HepG2 (cell line): ENCODE results near the gene ITPK1. TPM values are rescaled to one million over a fixed set of nuclear protein-coding genes. Genes with fewer than 3 reads are reported as not detected.
A peak's percentile ranks its signal among the peaks of the same experiment; 100 is the strongest.

Experiments
- ESRRA ChIP-seq: sonication (generic); formaldehyde crosslinking; IDR thresholded peaks from 2 replicates; pipeline ENCODE4 v1.5.1; 2020; ENCODE audit warnings: mild to moderate bottlenecking, low read depth, missing genetic modification reagents
- GABPA ChIP-seq, 2 experiments: IDR thresholded peaks; 2 replicates each; pipeline ENCODE4 v1.6.1; 2011 to 2016; ENCODE audit warnings: low read depth in 2 of 2, low read length in 1 of 2, missing biosample characterization in 1 of 2, missing genetic modification characterization in 1 of 2
- MATR3 ChIP-seq: sonication (generic); formaldehyde crosslinking; IDR thresholded peaks from 2 replicates; pipeline ENCODE4 v1.4.0; 2020; ENCODE audit warnings: missing genetic modification reagents
- NR2F2 ChIP-seq: IDR thresholded peaks from 2 replicates; pipeline ENCODE4 v1.6.1; 2012; ENCODE audit warnings: low read depth, inconsistent platforms, borderline replicate concordance
- PAX8 ChIP-seq: sonication (generic); formaldehyde crosslinking; IDR thresholded peaks from 2 replicates; pipeline ENCODE4 v1.8.0; 2022; ENCODE audit warnings: mild to moderate bottlenecking, missing genetic modification reagents, borderline replicate concordance
- ZKSCAN5 ChIP-seq: sonication (generic); formaldehyde crosslinking; IDR thresholded peaks from 2 replicates; pipeline ENCODE4 v1.5.1; 2020; ENCODE audit warnings: mild to moderate bottlenecking, missing genetic modification reagents
- ZNF34 ChIP-seq: sonication (generic); formaldehyde crosslinking; IDR thresholded peaks from 2 replicates; pipeline ENCODE4 v1.4.0; 2020; ENCODE audit warnings: mild to moderate bottlenecking, missing genetic modification reagents, borderline replicate concordance
- ZNF44 ChIP-seq: sonication (generic); formaldehyde crosslinking; IDR thresholded peaks from 2 replicates; pipeline ENCODE4 v1.5.1; 2020; ENCODE audit warnings: mild to moderate bottlenecking, missing genetic modification reagents
- ZNF570 ChIP-seq: sonication (generic); formaldehyde crosslinking; IDR thresholded peaks from 2 replicates; pipeline ENCODE4 v1.4.0; 2020; ENCODE audit warnings: mild to moderate bottlenecking, missing genetic modification reagents, borderline replicate concordance
- ZNF678 ChIP-seq: sonication (generic); formaldehyde crosslinking; IDR thresholded peaks from 2 replicates; pipeline ENCODE4 v1.4.0; 2020; ENCODE audit warnings: mild to moderate bottlenecking, missing genetic modification reagents
- ZNF691 ChIP-seq: sonication (generic); formaldehyde crosslinking; IDR thresholded peaks from 2 replicates; pipeline ENCODE4 v1.4.0; 2020; ENCODE audit warnings: missing genetic modification reagents, low read depth, mild to moderate bottlenecking, borderline replicate concordance
- ZNF704 ChIP-seq: sonication (generic); formaldehyde crosslinking; IDR thresholded peaks from 2 replicates; pipeline ENCODE4 v1.8.1; 2023; ENCODE audit warnings: mild to moderate bottlenecking, inconsistent platforms, moderate library complexity, missing genetic modification reagents, borderline replicate concordance
- ZSCAN31 ChIP-seq: sonication (generic); formaldehyde crosslinking; IDR thresholded peaks from 2 replicates; pipeline ENCODE4 v1.5.0; 2020; ENCODE audit warnings: low read depth, mild to moderate bottlenecking, missing genetic modification reagents
- polyA plus RNA-seq, 8 experiments: library from polyadenylated mRNA; depleted of rRNA in 3 of 8; stranded (reverse) in 7 of 8; unstranded in 1 of 8; fragments of >200 nt; fragmentation: Illumina TruSeq in 4 of 8; extraction: Trizol in 4 of 8; gene quantifications; 2 replicates each; pipeline versions ENCODE4 v1.2.1 to v1.2.3, GENCODE V29; 2011 to 2016; ENCODE audit warnings: low read depth in 4 of 8, missing spikeins in 1 of 8, mixed read lengths in 1 of 8; ENCODE audit not compliant: insufficient read depth in 1 of 8
- total RNA-seq, 5 experiments: library from RNA; depleted of rRNA; stranded (reverse); fragments of >200 nt; fragmentation: Illumina TruSeq; extraction: Trizol; gene quantifications; 2 replicates each; pipeline ENCODE4 v1.2.3, GENCODE V29; 2016; ENCODE audit warnings: low read depth in 1 of 5
- TF ChIP-seq, protein P1 (sequence below): sonication (generic); formaldehyde crosslinking; IDR thresholded peaks from 2 replicates; pipeline ENCODE4 v1.4.0; 2020; ENCODE audit warnings: missing genetic modification reagents
- TF ChIP-seq, protein P2 (sequence below): sonication (generic); formaldehyde crosslinking; IDR thresholded peaks from 2 replicates; pipeline ENCODE4 v1.4.0; 2020; ENCODE audit warnings: missing genetic modification reagents
- TF ChIP-seq, protein P3 (sequence below): sonication (generic); formaldehyde crosslinking; IDR thresholded peaks from 2 replicates; pipeline ENCODE4 v1.4.0; 2020; ENCODE audit warnings: mild to moderate bottlenecking, missing genetic modification reagents

The ITPK1 gene
- total and polyA plus RNA-seq, 2 of the 13 experiments (the other 11 are each of a cell fraction or from before 2014, with no cell fraction given): 20.5 to 47.5 TPM

DNA sequence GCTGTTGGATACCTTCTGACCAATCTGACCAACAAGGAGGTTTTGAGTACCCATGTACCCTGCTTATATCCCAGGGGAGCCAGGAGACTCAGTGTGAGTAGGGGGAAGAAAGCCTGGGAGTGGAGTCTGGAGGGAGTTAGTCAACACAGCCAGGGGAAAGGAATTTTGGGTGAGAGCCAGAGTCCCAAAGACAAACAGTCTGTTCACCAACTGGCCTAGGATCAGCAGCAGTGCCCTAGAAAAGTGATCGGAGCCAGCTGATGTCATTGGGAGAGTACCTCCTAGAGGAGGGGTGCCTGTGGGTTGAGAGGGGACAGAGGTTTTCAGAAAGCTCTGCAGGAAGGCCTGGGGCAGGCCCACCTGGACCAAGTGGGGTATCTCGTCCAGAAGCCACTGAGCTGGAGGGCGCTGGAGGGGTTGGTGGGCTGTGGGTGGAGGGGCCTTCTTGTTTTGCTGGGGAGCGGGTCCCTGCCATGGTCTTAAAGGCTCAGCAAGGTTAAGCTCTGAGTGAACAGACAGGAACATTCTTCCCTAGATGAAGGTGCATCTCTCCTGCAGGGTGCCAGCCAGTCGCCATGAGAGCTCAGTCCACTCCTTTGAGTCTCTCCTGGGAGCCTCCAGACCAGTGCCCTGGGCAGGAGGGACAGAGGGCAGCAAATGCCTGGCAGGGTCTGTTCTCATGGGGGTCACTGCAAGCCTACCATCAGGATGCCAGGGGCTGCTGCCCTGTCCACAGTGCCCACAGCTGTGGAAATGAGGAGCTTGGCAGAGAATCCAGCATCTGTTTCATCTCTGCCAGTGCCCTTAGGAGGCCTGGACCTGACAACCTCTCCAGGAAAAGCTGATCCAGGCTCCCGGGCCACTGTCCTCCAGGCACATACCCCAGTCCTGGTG is 129.2 kb downstream of the ITPK1 start (continued):
- TF ChIP-seq, protein P1, sequence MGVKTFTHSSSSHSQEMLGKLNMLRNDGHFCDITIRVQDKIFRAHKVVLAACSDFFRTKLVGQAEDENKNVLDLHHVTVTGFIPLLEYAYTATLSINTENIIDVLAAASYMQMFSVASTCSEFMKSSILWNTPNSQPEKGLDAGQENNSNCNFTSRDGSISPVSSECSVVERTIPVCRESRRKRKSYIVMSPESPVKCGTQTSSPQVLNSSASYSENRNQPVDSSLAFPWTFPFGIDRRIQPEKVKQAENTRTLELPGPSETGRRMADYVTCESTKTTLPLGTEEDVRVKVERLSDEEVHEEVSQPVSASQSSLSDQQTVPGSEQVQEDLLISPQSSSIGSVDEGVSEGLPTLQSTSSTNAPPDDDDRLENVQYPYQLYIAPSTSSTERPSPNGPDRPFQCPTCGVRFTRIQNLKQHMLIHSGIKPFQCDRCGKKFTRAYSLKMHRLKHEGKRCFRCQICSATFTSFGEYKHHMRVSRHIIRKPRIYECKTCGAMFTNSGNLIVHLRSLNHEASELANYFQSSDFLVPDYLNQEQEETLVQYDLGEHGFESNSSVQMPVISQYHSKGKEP (CRISPR knock-in tag): no peak
- TF ChIP-seq ZKSCAN5: no peak
- TF ChIP-seq, protein P2, sequence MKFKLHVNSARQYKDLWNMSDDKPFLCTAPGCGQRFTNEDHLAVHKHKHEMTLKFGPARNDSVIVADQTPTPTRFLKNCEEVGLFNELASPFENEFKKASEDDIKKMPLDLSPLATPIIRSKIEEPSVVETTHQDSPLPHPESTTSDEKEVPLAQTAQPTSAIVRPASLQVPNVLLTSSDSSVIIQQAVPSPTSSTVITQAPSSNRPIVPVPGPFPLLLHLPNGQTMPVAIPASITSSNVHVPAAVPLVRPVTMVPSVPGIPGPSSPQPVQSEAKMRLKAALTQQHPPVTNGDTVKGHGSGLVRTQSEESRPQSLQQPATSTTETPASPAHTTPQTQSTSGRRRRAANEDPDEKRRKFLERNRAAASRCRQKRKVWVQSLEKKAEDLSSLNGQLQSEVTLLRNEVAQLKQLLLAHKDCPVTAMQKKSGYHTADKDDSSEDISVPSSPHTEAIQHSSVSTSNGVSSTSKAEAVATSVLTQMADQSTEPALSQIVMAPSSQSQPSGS (CRISPR knock-in tag): no peak
- no peak for TF ChIP-seq ZNF678 (CRISPR knock-in tag)
- TF ChIP-seq ZNF691 (CRISPR knock-in tag): no peak
- TF ChIP-seq PAX8 (CRISPR knock-in tag): no peak
- 0 out of 2 replicates have a peak, but pooled peaks have one; percentile 63 for TF ChIP-seq ZNF44 (CRISPR knock-in tag)
- TF ChIP-seq, protein P3, sequence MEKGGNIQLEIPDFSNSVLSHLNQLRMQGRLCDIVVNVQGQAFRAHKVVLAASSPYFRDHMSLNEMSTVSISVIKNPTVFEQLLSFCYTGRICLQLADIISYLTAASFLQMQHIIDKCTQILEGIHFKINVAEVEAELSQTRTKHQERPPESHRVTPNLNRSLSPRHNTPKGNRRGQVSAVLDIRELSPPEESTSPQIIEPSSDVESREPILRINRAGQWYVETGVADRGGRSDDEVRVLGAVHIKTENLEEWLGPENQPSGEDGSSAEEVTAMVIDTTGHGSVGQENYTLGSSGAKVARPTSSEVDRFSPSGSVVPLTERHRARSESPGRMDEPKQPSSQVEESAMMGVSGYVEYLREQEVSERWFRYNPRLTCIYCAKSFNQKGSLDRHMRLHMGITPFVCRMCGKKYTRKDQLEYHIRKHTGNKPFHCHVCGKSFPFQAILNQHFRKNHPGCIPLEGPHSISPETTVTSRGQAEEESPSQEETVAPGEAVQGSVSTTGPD (CRISPR knock-in tag): no peak
- no peak for TF ChIP-seq GABPA (IDR thresholded peaks at IDR 0.05; ENCODE audit: low read depth, low read length)
- no peak for TF ChIP-seq GABPA (CRISPR knock-in tag; IDR thresholded peaks at IDR 0.05; ENCODE audit: low read depth)
- TF ChIP-seq MATR3 (CRISPR knock-in tag): no peak
- TF ChIP-seq NR2F2: no peak
- TF ChIP-seq ZNF704 (CRISPR knock-in tag): no peak
- no peak for TF ChIP-seq ZNF570 (CRISPR knock-in tag)
- no peak; the same call in 1 of the 2 replicates for TF ChIP-seq ESRRA (CRISPR knock-in tag)
- no peak for TF ChIP-seq ZSCAN31
- TF ChIP-seq ZNF34: no peak
